Pancreas (tissue), 10 donors: ENCODE data around the gene PRKCA. TPM values are rescaled to one million over a fixed set of nuclear protein-coding genes. Genes with fewer than 3 reads are reported as not detected.
A peak's percentile ranks its signal among the peaks of the same experiment; 100 is the strongest.

Experiments used
- ATAC-seq, 4 donors: fragments of 200-7000 bp; cut with Tn5 transposase; one replicate each; pipeline versions ENCODE4 v1.8.0 to v1.9.1; 2020; ENCODE audit warnings: mild to moderate bottlenecking in 4 of 4, moderate library complexity in 4 of 4
- DNase-seq, 6 donors: peaks; one replicate each; pipeline ENCODE4 v3.0.0-alpha.2; 2020
- FAIRE-seq: peaks from 2 replicates; lab custom pipeline; 2012; peaks lifted over from hg19 to GRCh38; lab: Jason Lieb, UNC
- H3K27ac ChIP-seq, 4 donors: fragments of 200-600 bp; sonication (generic); 1 replicate in 3 of 4; 2 replicates in 1 of 4; pipeline versions ENCODE4 v1.5.0 to v1.8.0; 2020
- H3K27me3 ChIP-seq, 4 donors: fragments of 200-600 bp; one replicate each; pipeline ENCODE4 v1.8.0; 2021
- H3K36me3 ChIP-seq, 3 donors: fragments of 200-600 bp; sonication (generic) in 1 of 3; one replicate each; pipeline versions ENCODE4 v1.5.0 to v1.8.0; 2020 to 2021
- H3K4me1 ChIP-seq, 3 donors: fragments of 200-600 bp; one replicate each; pipeline ENCODE4 v1.8.0; 2021
- H3K4me3 ChIP-seq, 4 donors: fragments of 200-600 bp; sonication (generic) in 2 of 4; one replicate each; pipeline versions ENCODE4 v1.5.0 to v1.8.0; 2020 to 2021
- H3K9me3 ChIP-seq, 4 donors: fragments of 200-600 bp; one replicate each; pipeline ENCODE4 v1.8.0; 2021
- WGBS, 2 donors: extraction: QIAGEN DNeasy Blood & Tissue Kit; methylation state at CpG; one replicate each; pipeline ENCODE4 v1.1.7; 2013; 5-methylcytosine and 5-hydroxymethylcytosine counted together
- intact Hi-C, 3 donors: fragments of 100-400 bp; cut with DNase I; formaldehyde crosslinking; loops; one replicate each; pipeline versions ENCODE4 v1.11.1 to v1.14.2; 2022
- polyA plus RNA-seq, 2 donors: library from polyadenylated mRNA; stranded (reverse); fragments of 200-250 nt; gene quantifications; one replicate each; pipeline ENCODE4 v1.2.3, GENCODE V29; 2013
- total RNA-seq, 6 donors: library from RNA; stranded (reverse); fragmentation: NEBNext Ultra II Directional in 4 of 6; extraction: Animal tissue kit (Norgen Biotek cat#: 25700) in 4 of 6; gene quantifications; one replicate each; pipeline versions ENCODE4 v1.2.1 to v1.2.4, GENCODE V29; 2021 to 2023
- TF ChIP-seq, protein P1 (sequence below), 4 donors: fragments of 200-600 bp; sonication (generic) in 3 of 4; IDR thresholded peaks; one replicate each; pipeline versions ENCODE4 v1.5.0 to v1.8.0; 2021; ENCODE audit warnings: antibody characterized with exemption in 4 of 4
- donor health status: healthy with polysubstance abuse.
- donor health status: DM: no; HTN: no; CAD: no; lungs with moderate emphysema.
- donor health status: DM: no; HTN: no; CAD: no.
- donor health status: control.
- donor health status: control.
- donor health status: Bipolar disorder and iron deficiency.
- donor health status: DM: yes; HTN: yes; CAD: no.
- donor health status: DM: no; HTN: no; CAD: no.
- donor health status: DM: no; HTN: no; CAD: no.
- donor health status: DM: yes; HTN: yes; CAD: no.

The PRKCA gene
- total and polyA plus RNA-seq, 8 donors: 3.5 to 22.3 (median 10.2) TPM

DNA sequence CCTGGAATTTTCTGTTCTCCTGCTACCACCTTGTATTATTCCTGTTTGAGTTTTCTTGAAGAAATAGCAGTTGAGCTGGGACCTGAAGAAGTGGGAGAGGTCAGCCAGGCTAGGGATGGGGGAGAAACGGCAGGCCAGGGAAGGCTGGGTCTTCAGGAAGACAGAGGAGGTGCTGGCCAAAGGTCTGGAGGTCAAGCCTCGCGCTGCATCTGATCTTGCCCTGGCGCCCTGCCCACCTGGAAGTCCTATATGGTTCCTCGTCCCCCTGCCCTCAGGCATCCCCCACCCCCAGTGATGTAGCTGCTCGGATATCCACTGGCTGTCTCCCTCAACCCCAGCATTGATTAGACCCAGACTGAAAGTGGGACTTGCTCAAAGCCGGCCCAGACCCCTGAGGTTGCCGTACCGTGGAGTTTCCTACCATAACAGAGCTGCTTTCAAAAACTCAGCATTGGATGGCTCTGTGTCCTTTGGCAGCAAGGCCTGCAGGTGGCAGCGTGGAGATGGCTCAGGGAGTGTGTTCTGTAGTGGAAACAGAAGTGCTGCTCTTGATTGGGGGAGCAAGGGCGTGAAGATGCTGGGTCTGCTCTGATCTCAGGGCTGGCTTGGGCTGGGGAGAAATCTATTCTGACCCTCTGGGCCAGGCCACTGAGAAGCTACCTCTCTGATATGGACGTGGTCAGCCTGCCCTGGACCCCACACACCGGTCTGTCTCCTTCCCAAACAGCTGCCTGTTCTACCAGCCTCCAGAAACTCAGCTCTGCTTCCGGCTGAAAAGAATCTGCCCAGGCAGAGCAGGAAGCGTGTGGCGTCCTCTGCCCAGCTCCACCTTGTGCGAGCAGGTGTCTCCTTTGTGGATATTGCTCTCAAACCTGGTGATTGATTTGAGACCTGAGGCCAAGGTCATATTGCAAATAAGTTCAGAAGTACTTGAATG, 425.5 kb downstream of the PRKCA start:
- no peaks in the 10 kb centered on the region for H3K9me3 ChIP-seq
- WGBS, 2 donors: 20 to 23% methylated on average over 17 of the region's 17 CpGs
- no peak overlapping the region for H3K4me3 ChIP-seq
- peaks cover 0 to 14% (median 12%) of the 10 kb centered on the region in 3 donors for H3K4me1 ChIP-seq
- no peaks in the 10 kb centered on the region for H3K36me3 ChIP-seq
- no peak overlapping the region for H3K27ac ChIP-seq
- no peaks in the 10 kb centered on the region for H3K27me3 ChIP-seq
- peak; percentile 61 to 88 (median 74) for DNase-seq
- intact Hi-C loops: loop anchor here in 2 of 3 donors (5.0 kb wide), 2 partner anchors 169 to 179 kb away; no protein-coding TSS in a partner anchor
- TF ChIP-seq, protein P1, sequence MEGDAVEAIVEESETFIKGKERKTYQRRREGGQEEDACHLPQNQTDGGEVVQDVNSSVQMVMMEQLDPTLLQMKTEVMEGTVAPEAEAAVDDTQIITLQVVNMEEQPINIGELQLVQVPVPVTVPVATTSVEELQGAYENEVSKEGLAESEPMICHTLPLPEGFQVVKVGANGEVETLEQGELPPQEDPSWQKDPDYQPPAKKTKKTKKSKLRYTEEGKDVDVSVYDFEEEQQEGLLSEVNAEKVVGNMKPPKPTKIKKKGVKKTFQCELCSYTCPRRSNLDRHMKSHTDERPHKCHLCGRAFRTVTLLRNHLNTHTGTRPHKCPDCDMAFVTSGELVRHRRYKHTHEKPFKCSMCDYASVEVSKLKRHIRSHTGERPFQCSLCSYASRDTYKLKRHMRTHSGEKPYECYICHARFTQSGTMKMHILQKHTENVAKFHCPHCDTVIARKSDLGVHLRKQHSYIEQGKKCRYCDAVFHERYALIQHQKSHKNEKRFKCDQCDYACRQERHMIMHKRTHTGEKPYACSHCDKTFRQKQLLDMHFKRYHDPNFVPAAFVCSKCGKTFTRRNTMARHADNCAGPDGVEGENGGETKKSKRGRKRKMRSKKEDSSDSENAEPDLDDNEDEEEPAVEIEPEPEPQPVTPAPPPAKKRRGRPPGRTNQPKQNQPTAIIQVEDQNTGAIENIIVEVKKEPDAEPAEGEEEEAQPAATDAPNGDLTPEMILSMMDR (IDR thresholded peaks at IDR 0.05): peak; percentile 26 to 52 (median 41)
- peak; percentile 67 to 95 (median 90) for ATAC-seq
- no peak for FAIRE-seq

DNA sequence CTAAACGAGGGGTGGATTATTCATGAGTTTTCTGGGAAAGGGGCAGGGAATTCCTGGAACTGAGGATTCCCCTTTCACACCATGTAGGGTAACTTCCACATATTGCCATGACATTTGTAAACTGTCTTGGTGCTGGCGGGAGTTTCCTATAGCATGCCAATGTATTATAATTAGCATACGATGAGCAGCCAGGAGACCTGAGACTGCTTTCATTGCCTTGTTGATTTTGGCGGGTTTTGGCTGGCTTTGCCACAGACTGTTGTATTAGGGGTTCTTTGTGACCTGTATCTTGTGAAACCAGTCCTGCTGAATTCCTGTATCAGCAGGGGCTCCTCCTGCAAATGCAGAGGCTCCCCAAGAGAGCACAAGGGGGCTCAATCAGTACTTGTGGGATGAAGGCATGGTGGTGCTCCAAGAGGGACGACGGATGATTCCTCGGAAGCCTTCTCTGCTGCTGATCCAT, 428.1 kb downstream of the PRKCA start:
- FAIRE-seq: no peak
- Histone ChIP-seq H3K27ac (no peak overlapping the region), H3K9me3 (no peaks in the 10 kb centered on the region), H3K4me3 (no peak overlapping the region), H3K36me3 (peaks cover 0 to 4% (median 0%) of the 10 kb centered on the region in 3 donors), H3K4me1 (peaks cover 0 to 5% (median 0%) of the 10 kb centered on the region in 3 donors), H3K27me3 (no peaks in the 10 kb centered on the region)
- ATAC-seq: no peak
- intact Hi-C loops: loop anchor here in 1 of 3 donors (10.0 kb wide), 1 partner anchor 164 kb away; no protein-coding TSS in a partner anchor
- TF ChIP-seq, protein P1 (IDR thresholded peaks at IDR 0.05): no peak
- 87 to 91% methylated on average over 7 of the region's 7 CpGs for WGBS, 2 donors
- peak in 1 of 6 donors; percentile 9 for DNase-seq

DNA sequence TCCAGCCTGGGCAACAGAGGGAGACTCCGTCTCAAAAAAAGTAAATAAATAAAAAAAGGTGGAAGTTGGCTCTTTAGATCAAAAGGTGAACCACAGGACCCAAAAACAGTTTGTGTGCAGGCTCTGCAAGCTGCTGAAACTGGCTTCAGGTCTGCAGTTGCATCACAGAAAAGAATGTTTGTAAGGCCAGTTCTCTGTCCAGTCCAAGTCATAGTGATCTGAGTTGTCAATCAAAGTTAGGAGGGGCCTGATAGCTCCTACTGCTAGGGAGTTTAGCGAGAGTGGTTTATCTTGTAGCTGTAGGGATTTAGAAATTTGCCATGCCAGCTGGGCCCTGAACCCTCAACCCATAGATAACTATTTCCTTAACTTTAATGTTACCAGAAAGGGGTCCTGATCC, 431.3 kb downstream of the PRKCA start:
- H3K9me3 ChIP-seq: no peaks in the 10 kb centered on the region
- no peaks in the 10 kb centered on the region for H3K4me1 ChIP-seq
- TF ChIP-seq, protein P1 (IDR thresholded peaks at IDR 0.05): no peak
- intact Hi-C loops: loop anchor here in 1 of 3 donors (10.0 kb wide), 1 partner anchor 161 kb away; no protein-coding TSS in a partner anchor
- FAIRE-seq (no peak), ATAC-seq (no peak), DNase-seq (no peak)
- 85 to 92% methylated on average over 2 of the region's 2 CpGs for WGBS, 2 donors
- H3K27me3 ChIP-seq: no peaks in the 10 kb centered on the region
- peaks cover 0 to 7% (median 0%) of the 10 kb centered on the region in 3 donors for H3K36me3 ChIP-seq
- H3K4me3 ChIP-seq: no peak overlapping the region
- no peak overlapping the region for H3K27ac ChIP-seq

DNA sequence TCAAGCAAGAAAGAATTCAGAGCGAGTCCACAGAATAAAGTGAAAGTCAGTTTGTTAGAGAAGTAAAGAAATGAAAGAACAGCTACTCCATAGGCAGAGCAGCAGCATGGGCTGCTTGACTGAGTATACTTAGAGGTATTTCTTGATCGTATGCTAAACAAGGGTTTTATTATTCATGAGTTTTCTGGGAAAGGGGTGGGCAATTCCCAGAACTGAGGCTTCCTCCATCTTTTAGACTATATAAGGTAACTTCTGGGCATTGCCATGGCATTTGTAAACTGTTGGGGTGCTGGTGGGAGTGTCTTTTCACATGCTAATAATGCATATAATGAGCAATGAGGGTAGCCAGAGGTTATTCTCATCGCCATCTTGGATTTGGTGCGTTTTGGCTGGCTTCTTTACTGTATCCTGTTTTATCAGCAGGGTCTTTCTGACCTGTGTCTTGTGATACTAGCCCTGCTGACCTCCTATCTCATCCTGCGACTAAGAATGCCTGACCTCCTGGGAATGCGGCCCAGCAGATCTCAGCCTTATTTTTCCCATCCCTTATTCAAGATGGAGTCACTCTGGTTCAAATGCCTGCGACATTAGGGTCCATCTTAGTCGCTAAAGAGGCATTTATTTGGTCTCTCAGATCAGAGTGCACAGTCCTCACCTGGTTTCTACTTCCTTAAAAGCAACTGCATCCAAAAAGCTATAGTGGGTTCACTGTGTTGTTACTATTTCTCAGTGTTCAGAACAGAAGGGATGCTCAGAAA, 432.0 kb downstream of the PRKCA start:
- Histone ChIP-seq H3K4me1 (no peaks in the 10 kb centered on the region), H3K9me3 (no peaks in the 10 kb centered on the region), H3K36me3 (peaks cover 0 to 7% (median 0%) of the 10 kb centered on the region in 3 donors), H3K4me3 (no peak overlapping the region), H3K27ac (no peak overlapping the region), H3K27me3 (no peaks in the 10 kb centered on the region)
- TF ChIP-seq, protein P1 (IDR thresholded peaks at IDR 0.05): no peak
- intact Hi-C loops: loop anchor here in 1 of 3 donors (10.0 kb wide), 1 partner anchor 160 kb away; no protein-coding TSS in a partner anchor
- ATAC-seq (no peak), DNase-seq (no peak), FAIRE-seq (no peak)
- 79% methylated on average over 8 of the region's 8 CpGs for WGBS, 2 donors
